Mammary epithelial cell (primary cell): ENCODE measurements around the gene ANKRD31.

ENCODE experiments used
- CTCF ChIP-seq, 2 donors: IDR thresholded peaks in 1 of 2; conservative IDR thresholded peaks in 1 of 2; 2 replicates each; pipeline ENCODE4 v1.5.1; 2011 to 2012; ENCODE audit warnings: inconsistent platforms in 2 of 2, low read length in 2 of 2, mild to moderate bottlenecking in 2 of 2, control low read depth in 1 of 2, low read depth in 1 of 2; ENCODE audit not compliant: insufficient read depth in 1 of 2; ENCODE audit errors: extremely low read depth in 1 of 2
- EZH2 ChIP-seq: IDR thresholded peaks from 2 replicates; pipeline ENCODE4 v1.6.1; 2012; ENCODE audit warnings: low read length, inconsistent platforms, borderline replicate concordance

GRCh38 chr5:75242067-75242466 lies 5.4 kb upstream of the ANKRD31 start:
- no peak for TF ChIP-seq EZH2
- TF ChIP-seq CTCF (conservative IDR thresholded peaks at IDR 0.05 in 1 of 2, IDR thresholded peaks at IDR 0.05 in 1 of 2; ENCODE audit: extremely low read depth in 1 of 2, insufficient read depth in 1 of 2, low read depth in 1 of 2, low read length in 2 of 2), result no peak
